ENCODE measurements around the gene URB1.

GRCh38 chr21:32386195-32386870 lies 6.5 kb downstream of the URB1 start:
- no peak for TF ChIP-seq REST (IDR thresholded peaks at IDR 0.05; ENCODE audit: low read depth, low read length)
- TF ChIP-seq RXRA (IDR thresholded peaks at IDR 0.05; ENCODE audit: borderline replicate concordance, low read depth) = no peak
- no peak for TF ChIP-seq CTCF (IDR thresholded peaks at IDR 0.05)
- TF ChIP-seq FOSL2 (IDR thresholded peaks at IDR 0.05; ENCODE audit: borderline replicate concordance, low read depth) = no peak
- no peak for TF ChIP-seq RFX5 (IDR thresholded peaks at IDR 0.05; ENCODE audit: low read length)
- TF ChIP-seq RAD21 (IDR thresholded peaks at IDR 0.05; ENCODE audit: low read length) = no peak
- no peak for TF ChIP-seq GABPA (IDR thresholded peaks at IDR 0.05; ENCODE audit: low read depth)
- TF ChIP-seq MXI1 (IDR thresholded peaks at IDR 0.05; ENCODE audit: low read depth, low read length) = no peak
- no peak for TF ChIP-seq MAX (IDR thresholded peaks at IDR 0.05; ENCODE audit: low read depth)
